Trophoblast cell (in vitro differentiated cells and primary cell): ENCODE results near the gene AGAP1.

Source experiments
- DNase-seq, 2 donors: peaks; one replicate each; pipeline ENCODE4 v3.0.0-alpha.2; 2016
- H2AFZ ChIP-seq: 2 replicates; pipeline ENCODE4 v1.6.1; 2013; ENCODE audit warnings: low read length, moderate library complexity, mild to moderate bottlenecking; ENCODE audit not compliant: insufficient read depth, poor library complexity
- H2AK5ac ChIP-seq: 2 replicates; pipeline ENCODE4 v1.6.1; 2013; ENCODE audit warnings: mild to moderate bottlenecking, low read length
- H2BK120ac ChIP-seq: 2 replicates; pipeline ENCODE4 v1.6.1; 2013; ENCODE audit warnings: low read length, mild to moderate bottlenecking, moderate library complexity; ENCODE audit not compliant: insufficient read depth, poor library complexity
- H2BK12ac ChIP-seq: 2 replicates; pipeline ENCODE4 v1.6.1; 2013; ENCODE audit warnings: mild to moderate bottlenecking, low read length, moderate library complexity
- H2BK5ac ChIP-seq: 2 replicates; pipeline ENCODE4 v1.6.1; 2013; ENCODE audit warnings: low read length, low read depth, moderate library complexity, mild to moderate bottlenecking; ENCODE audit not compliant: poor library complexity
- H3K14ac ChIP-seq: 2 replicates; pipeline ENCODE4 v1.6.1; 2013; ENCODE audit warnings: mild to moderate bottlenecking, low read length
- H3K18ac ChIP-seq: 2 replicates; pipeline ENCODE4 v1.6.1; 2013; ENCODE audit warnings: mild to moderate bottlenecking, low read length
- H3K23ac ChIP-seq: 2 replicates; pipeline ENCODE4 v1.6.1; 2013; ENCODE audit warnings: low read length
- H3K27ac ChIP-seq: 2 replicates; pipeline ENCODE4 v1.5.1; 2013; ENCODE audit warnings: low read depth, mild to moderate bottlenecking, inconsistent platforms, low read length, moderate library complexity
- H3K27me3 ChIP-seq: 2 replicates; pipeline ENCODE4 v1.6.1; 2013; ENCODE audit warnings: inconsistent platforms, mild to moderate bottlenecking, low read length, moderate library complexity; ENCODE audit not compliant: insufficient read depth
- H3K36me3 ChIP-seq, 2 experiments: 1 replicate in 1 of 2; 2 replicates in 1 of 2; pipeline ENCODE4 v1.6.1; 2013; ENCODE audit warnings: low read length in 2 of 2, mild to moderate bottlenecking in 2 of 2, moderate library complexity in 1 of 2; ENCODE audit not compliant: insufficient read depth in 2 of 2, control insufficient read depth in 1 of 2
- H3K4ac ChIP-seq: 2 replicates; pipeline ENCODE4 v1.6.1; 2013; ENCODE audit warnings: low read depth, mild to moderate bottlenecking, low read length, moderate library complexity
- H3K4me1 ChIP-seq, 2 experiments: 1 replicate in 1 of 2; 2 replicates in 1 of 2; pipeline ENCODE4 v1.6.1; 2013; ENCODE audit warnings: low read length in 2 of 2, mild to moderate bottlenecking in 2 of 2, moderate library complexity in 1 of 2; ENCODE audit not compliant: insufficient read depth in 2 of 2, control insufficient read depth in 1 of 2
- H3K4me2 ChIP-seq: 2 replicates; pipeline ENCODE4 v1.6.1; 2013; ENCODE audit warnings: inconsistent platforms, mild to moderate bottlenecking, low read length, moderate library complexity
- H3K4me3 ChIP-seq: 2 replicates; pipeline ENCODE4 v1.5.1; 2013; ENCODE audit warnings: mild to moderate bottlenecking, low read depth, low read length, inconsistent platforms
- H3K79me1 ChIP-seq: one replicate; pipeline ENCODE4 v1.6.1; 2013; ENCODE audit warnings: low read length
- H3K79me2 ChIP-seq: 2 replicates; pipeline ENCODE4 v1.6.1; 2013; ENCODE audit warnings: low read length, mild to moderate bottlenecking; ENCODE audit not compliant: control insufficient read depth, insufficient read depth, poor library complexity
- H3K9ac ChIP-seq: 2 replicates; pipeline ENCODE4 v1.6.1; 2013; ENCODE audit warnings: mild to moderate bottlenecking, low read length
- H3K9me3 ChIP-seq: 2 replicates; pipeline ENCODE4 v1.6.1; 2013; ENCODE audit warnings: low read depth, mild to moderate bottlenecking, control low read depth, inconsistent platforms, low read length; ENCODE audit not compliant: insufficient read depth
- H4K12ac ChIP-seq: 2 replicates; pipeline ENCODE4 v1.6.1; 2013; ENCODE audit warnings: low read depth, mild to moderate bottlenecking, low read length, moderate library complexity
- H4K8ac ChIP-seq: 2 replicates; pipeline ENCODE4 v1.6.1; 2013; ENCODE audit warnings: low read depth, mild to moderate bottlenecking, low read length, moderate library complexity
- H4K91ac ChIP-seq: one replicate; pipeline ENCODE4 v1.6.1; 2013; ENCODE audit warnings: low read depth, mild to moderate bottlenecking, low read length, moderate library complexity
- WGBS: extraction: QIAGEN DNeasy Blood & Tissue Kit; methylation state at CpG from one replicate; pipeline ENCODE4 v1.1.7; 2013; ENCODE audit warnings: missing lambda C conversion rate; ENCODE audit not compliant: insufficient read length, insufficient coverage; ENCODE audit errors: extremely low coverage; 5-methylcytosine and 5-hydroxymethylcytosine counted together

The AGAP1 gene

GRCh38 chr2:235527806-235528469 is 34.1 kb downstream of the AGAP1 start:
- Histone ChIP-seq H2BK5ac (no peak overlapping the region), H3K27ac (no peak overlapping the region), H3K4me1 (no peaks in the 10 kb centered on the region), H2AFZ (no peak overlapping the region), H3K4me2 (no peak overlapping the region), H3K4ac (no peak overlapping the region), H3K9me3 (peaks cover 2% of the 10 kb centered on the region), H2AK5ac (no peak overlapping the region), H4K8ac (no peak overlapping the region), H3K27me3 (no peaks in the 10 kb centered on the region), H3K18ac (no peak overlapping the region), H3K4me3 (no peak overlapping the region), H3K79me1 (no peaks in the 10 kb centered on the region), H3K9ac (no peak overlapping the region), H3K36me3 (no peaks in the 10 kb centered on the region), H4K91ac (no peak overlapping the region), H4K12ac (no peak overlapping the region), H2BK12ac (no peak overlapping the region), H3K79me2 (peaks cover 5% of the 10 kb centered on the region), H3K14ac (no peak overlapping the region), H3K23ac (no peak overlapping the region), H2BK120ac (no peak overlapping the region)
- no peak for DNase-seq
- WGBS = no CpG with 5 or more reads among the region's 7 CpGs

DNA sequence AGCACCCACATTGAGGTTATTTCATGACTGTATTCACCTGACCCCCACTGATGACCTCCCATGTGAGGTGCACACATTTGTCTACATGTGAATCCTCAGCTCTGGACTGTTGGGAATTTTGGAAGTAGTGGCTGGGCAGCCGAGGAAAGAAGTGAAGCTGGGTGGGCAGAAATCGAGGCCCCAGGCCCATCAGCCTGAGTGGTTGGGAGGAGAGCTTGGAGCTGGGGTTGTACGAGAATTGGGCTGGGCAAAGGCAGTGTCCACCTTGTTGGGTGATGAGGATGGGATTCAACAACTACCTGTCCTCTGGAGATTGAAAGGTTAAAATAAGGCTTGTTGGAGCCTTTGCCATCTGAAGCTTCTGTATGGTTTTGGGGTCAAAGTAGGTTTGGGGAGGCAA is 35.8 kb downstream of the AGAP1 start:
- H3K23ac ChIP-seq = no peak overlapping the region
- no peaks in the 10 kb centered on the region for H3K4me1 ChIP-seq
- no peak overlapping the region for H3K14ac ChIP-seq
- H2BK120ac ChIP-seq = no peak overlapping the region
- H2AK5ac ChIP-seq = no peak overlapping the region
- H3K18ac ChIP-seq = peak overlapping the region; percentile 66
- H3K79me2 ChIP-seq = peaks cover 5% of the 10 kb centered on the region
- H2BK12ac ChIP-seq = no peak overlapping the region
- no peaks in the 10 kb centered on the region for H3K79me1 ChIP-seq
- no peak overlapping the region for H3K27ac ChIP-seq
- H2BK5ac ChIP-seq = no peak overlapping the region
- H3K9me3 ChIP-seq = peaks cover 2% of the 10 kb centered on the region
- no peak overlapping the region for H4K8ac ChIP-seq
- no peak overlapping the region for H4K91ac ChIP-seq
- no CpG with 5 or more reads among the region's 3 CpGs for WGBS
- no peak overlapping the region for H3K4me3 ChIP-seq
- H3K9ac ChIP-seq = no peak overlapping the region
- no peak for DNase-seq
- H3K4me2 ChIP-seq = no peak overlapping the region
- no peak overlapping the region for H4K12ac ChIP-seq
- no peaks in the 10 kb centered on the region for H3K27me3 ChIP-seq
- H2AFZ ChIP-seq = no peak overlapping the region
- no peak overlapping the region for H3K4ac ChIP-seq
- H3K36me3 ChIP-seq = no peaks in the 10 kb centered on the region

DNA sequence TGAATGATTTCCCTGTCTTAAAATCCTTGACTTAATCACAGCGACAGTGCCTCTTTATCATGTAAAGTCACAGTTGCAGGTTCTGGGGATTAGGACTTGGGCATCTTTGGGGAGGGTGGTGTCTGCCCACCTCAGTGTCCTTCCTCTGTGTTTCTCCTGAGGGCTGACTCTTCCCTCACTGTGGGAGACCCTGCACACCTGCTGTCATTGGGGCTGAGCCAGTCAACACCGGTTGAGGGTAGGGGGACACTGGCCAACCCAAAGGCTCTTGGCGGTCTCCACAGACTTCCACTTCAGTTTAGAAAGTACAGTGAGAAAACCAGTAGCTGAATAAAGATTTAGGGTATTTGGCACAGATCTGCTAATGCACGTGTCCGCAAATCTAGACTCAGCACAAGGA is 36.9 kb downstream of the AGAP1 start:
- Histone ChIP-seq H3K79me2 (peaks cover 5% of the 10 kb centered on the region), H3K9me3 (peaks cover 2% of the 10 kb centered on the region), H2AFZ (no peak overlapping the region), H3K23ac (no peak overlapping the region), H3K4me3 (no peak overlapping the region), H3K4ac (peak overlapping the region; percentile 41), H3K9ac (no peak overlapping the region), H4K12ac (no peak overlapping the region), H3K4me2 (no peak overlapping the region), H2BK120ac (no peak overlapping the region), H3K27ac (no peak overlapping the region), H4K8ac (no peak overlapping the region), H3K18ac (no peak overlapping the region), H2BK12ac (no peak overlapping the region), H3K4me1 (no peaks in the 10 kb centered on the region), H3K36me3 (no peaks in the 10 kb centered on the region), H2AK5ac (no peak overlapping the region), H3K27me3 (no peaks in the 10 kb centered on the region), H3K14ac (no peak overlapping the region), H3K79me1 (no peaks in the 10 kb centered on the region), H2BK5ac (no peak overlapping the region), H4K91ac (no peak overlapping the region)
- DNase-seq = no peak
- WGBS = no CpG with 5 or more reads among the region's 5 CpGs

DNA sequence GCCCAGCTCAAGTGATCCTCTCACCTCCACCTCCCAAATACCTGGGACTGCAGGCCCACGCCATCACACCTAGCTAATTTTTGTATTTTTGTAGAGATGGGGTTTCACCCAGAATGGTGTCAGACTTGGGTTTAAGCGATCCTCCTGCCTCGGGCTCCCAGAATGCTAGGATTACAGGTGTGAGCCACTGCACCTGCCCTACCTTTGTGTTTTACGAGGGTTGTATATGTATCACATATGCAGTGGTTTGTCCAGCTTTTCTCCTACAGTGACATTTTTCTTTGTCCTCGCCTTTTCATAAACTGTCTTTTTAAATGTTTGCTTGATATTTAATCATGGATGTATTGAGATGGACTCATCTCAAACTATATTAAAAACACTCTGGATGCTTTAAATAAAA is 38.5 kb downstream of the AGAP1 start:
- Histone ChIP-seq H4K12ac (no peak overlapping the region), H3K36me3 (no peaks in the 10 kb centered on the region), H2AFZ (no peak overlapping the region), H2BK12ac (no peak overlapping the region), H3K18ac (no peak overlapping the region), H3K9ac (no peak overlapping the region), H4K8ac (no peak overlapping the region), H2BK5ac (no peak overlapping the region), H2AK5ac (no peak overlapping the region), H3K4me2 (no peak overlapping the region), H3K4me1 (no peaks in the 10 kb centered on the region), H3K14ac (no peak overlapping the region), H3K4ac (no peak overlapping the region), H3K9me3 (peaks cover 2% of the 10 kb centered on the region), H2BK120ac (no peak overlapping the region), H3K27ac (no peak overlapping the region), H3K4me3 (no peak overlapping the region), H3K79me2 (peaks cover 6% of the 10 kb centered on the region), H3K79me1 (no peaks in the 10 kb centered on the region), H3K27me3 (no peaks in the 10 kb centered on the region), H4K91ac (no peak overlapping the region), H3K23ac (no peak overlapping the region)
- no CpG with 5 or more reads among the region's 5 CpGs for WGBS
- no peak for DNase-seq
